Measurements from ENCODE around the gene MAP4K4. TPM values are rescaled to one million over a fixed set of nuclear protein-coding genes. Genes with fewer than 3 reads are reported as not detected.

MAP4K4 gene
- total and polyA plus RNA-seq, 2 of the 4 experiments (the other 2 are of a cell fraction) = 89.4 to 124 TPM

- Histone ChIP-seq H2AFZ (replicated peaks; ENCODE audit: low read length, poor library complexity) (no peak overlapping the region), H4K20me1 (ENCODE audit: insufficient read depth, low read length) (no peaks in the 10 kb centered on the region), H3K18ac (ENCODE audit: low read depth, low read length) (no peak overlapping the region), H3K4ac (ENCODE audit: low read depth, low read length) (no peak overlapping the region), H3K23ac (ENCODE audit: low read depth, low read length) (no peak overlapping the region), H3K14ac (replicated peaks; ENCODE audit: low read depth, low read length) (no peak overlapping the region), H3K9me3 (ENCODE audit: control insufficient read depth, insufficient read depth, low read length) (peaks cover 3% of the 10 kb centered on the region), H3K27ac (ENCODE audit: insufficient read depth, low read length) (no peak overlapping the region), H3K9me1 (ENCODE audit: insufficient read depth, low read length) (no peaks in the 10 kb centered on the region), H3K36me3 (ENCODE audit: control insufficient read depth, insufficient read depth, low read length) (no peaks in the 10 kb centered on the region), H3K4me3 (ENCODE audit: insufficient read depth, low read depth, low read length) (no peak overlapping the region), H2AK9ac (replicated peaks; ENCODE audit: low read depth, low read length, poor library complexity) (no peak overlapping the region), H3K27me3 (ENCODE audit: control insufficient read depth, insufficient read depth, low read length) (peaks cover 3% of the 10 kb centered on the region; the same call in 1 of the 2 replicates), H4K91ac (ENCODE audit: insufficient read depth, low read depth, low read length) (no peak overlapping the region), H2BK120ac (ENCODE audit: low read depth, low read length) (no peak overlapping the region), H2BK5ac (ENCODE audit: low read depth, low read length, poor library complexity, severe bottlenecking) (no peak overlapping the region), H3K56ac (ENCODE audit: extremely low read depth, insufficient read depth, low read length) (no peak overlapping the region), H2AK5ac (ENCODE audit: low read depth, low read length) (no peak overlapping the region), H3K4me1 (ENCODE audit: control insufficient read depth, insufficient read depth, low read length) (no peaks in the 10 kb centered on the region), H3K79me1 (ENCODE audit: low read depth in 1 of 2, low read length in 2 of 2) (no peaks in the 10 kb centered on the region), H2BK20ac (ENCODE audit: low read depth, low read length) (no peak overlapping the region), H4K5ac (ENCODE audit: low read depth, low read length) (no peak overlapping the region), H2BK15ac (ENCODE audit: low read depth, low read length) (no peak overlapping the region), H3K9ac (ENCODE audit: low read depth, low read length) (no peak overlapping the region), H3K4me2 (ENCODE audit: low read depth, low read length) (no peak overlapping the region), H4K8ac (ENCODE audit: low read depth in 2 of 2, low read length in 2 of 2) (no peak overlapping the region)
- no TSS peak for BruUV-seq (replicated peaks)
- no CpG with 5 or more reads among the region's 2 CpGs for WGBS, 2 experiments (ENCODE audit: extremely low coverage in 2 of 2, insufficient read length in 1 of 2)
- peak; percentile 14; the same call in 1 of the 2 replicates for TF ChIP-seq CEBPB (IDR thresholded peaks at IDR 0.05; ENCODE audit: low read depth, low read length)
- TF ChIP-seq NFE2L2 (IDR thresholded peaks at IDR 0.05; ENCODE audit: low read depth, low read length) = no peak
- ChIA-PET POLR2A (ENCODE audit: unreplicated experiment) (no interaction called here), CTCF (no interaction called here)
- DNase-seq (no peak), ATAC-seq (ENCODE audit: low read depth) (no peak)
- intact Hi-C loops (cut with micrococcal nuclease) (no loop called here), in situ Hi-C loops (cut with MboI; ENCODE audit: low sequenced_read_pairs) (no loop called here), dilution Hi-C loops (cut with HindIII; ENCODE audit: low sequenced_read_pairs, unreplicated experiment) (no loop called here)
These were observed 215.0 kb downstream of the MAP4K4 start for GRCh38 chr2:101912545-101912944.
